Activated CD8-positive, alpha-beta memory T cell treated with anti-CD3 and anti-CD28 coated beads for 4 hours (primary cell): ENCODE results near the gene BHLHE23.
A peak's percentile ranks its signal among the peaks of the same experiment; 100 is the strongest.

Experiments
- DNase-seq, 2 donors: peaks; one replicate each; pipeline ENCODE4 v3.0.0-alpha.2; 2020; ENCODE audit warnings: low read depth in 2 of 2

The BHLHE23 gene

DNA sequence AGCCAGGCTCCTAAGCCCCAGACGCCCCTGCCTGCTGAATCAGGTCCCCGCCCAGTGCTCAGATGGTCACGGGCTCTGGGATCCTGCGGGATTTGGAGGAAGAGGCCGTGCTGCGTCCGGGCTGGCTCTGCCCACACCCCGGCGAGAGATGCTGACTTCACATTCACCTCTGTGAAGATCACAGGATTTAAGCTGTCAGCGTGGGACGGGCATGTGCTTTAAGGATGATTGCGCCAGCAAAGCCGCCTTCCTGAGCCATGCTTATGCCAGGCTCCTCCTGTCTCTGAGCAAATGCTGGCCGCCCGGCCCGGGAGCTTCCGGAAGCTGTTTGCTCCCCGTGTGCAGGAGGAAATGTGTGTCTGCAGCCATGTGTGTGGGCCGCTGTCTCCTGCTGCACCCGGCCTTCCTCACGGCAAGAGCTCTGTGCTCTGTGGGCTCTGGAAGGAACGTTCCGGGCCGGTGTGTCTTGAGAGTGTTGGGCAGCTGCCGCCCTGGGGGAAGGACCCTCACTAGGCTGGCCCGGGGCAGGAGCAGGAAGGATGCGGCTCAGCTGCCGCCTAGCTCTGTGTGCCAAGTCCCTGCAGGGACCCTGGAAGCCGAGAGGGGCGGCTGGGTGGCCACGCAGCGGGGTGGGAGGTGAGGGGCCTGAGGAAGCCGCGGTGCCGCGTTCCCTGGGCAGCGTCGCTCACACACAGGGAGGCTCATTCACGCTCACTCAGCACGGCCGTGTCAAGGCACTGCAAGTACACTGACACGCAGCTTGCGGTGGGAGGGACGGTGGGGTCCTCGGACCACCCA, 19.0 kb upstream of the BHLHE23 start:
- DNase-seq = no peak

- DNase-seq = no peak
Measured at GRCh38 chr20:63024573-63025392, 18.0 kb upstream of the BHLHE23 start.

DNA sequence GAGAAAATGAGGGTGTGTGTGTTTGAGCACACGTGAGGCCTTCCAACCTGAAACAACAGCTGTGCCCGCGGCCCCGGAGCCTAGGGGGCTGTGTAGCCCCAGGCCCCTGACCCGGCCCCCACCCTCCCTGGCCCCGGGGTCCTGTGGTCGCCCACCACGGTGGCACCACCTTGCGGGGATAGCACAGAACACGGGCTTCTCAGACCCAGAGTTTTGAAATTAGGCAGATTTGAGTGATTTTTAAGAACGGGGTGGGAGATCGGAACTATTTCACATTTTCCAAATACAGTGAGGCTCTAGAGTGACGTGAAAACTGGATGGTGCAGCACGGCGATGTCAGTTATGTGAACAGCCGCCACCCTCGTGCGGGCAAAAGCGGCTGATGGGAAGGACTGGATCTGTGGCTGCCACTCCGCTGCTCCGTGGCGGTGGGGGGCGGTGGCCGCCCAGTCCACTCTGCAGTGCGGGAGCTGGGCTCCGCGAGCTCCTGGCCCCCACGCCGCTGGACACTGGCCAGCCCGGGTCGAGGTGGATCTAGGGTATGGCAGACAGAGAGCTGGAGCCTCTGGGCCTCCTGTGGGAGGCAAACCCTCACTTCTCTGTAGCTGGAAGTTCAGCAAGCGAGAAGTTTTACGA, 17.3 kb upstream of the BHLHE23 start:
- no peak for DNase-seq

DNA sequence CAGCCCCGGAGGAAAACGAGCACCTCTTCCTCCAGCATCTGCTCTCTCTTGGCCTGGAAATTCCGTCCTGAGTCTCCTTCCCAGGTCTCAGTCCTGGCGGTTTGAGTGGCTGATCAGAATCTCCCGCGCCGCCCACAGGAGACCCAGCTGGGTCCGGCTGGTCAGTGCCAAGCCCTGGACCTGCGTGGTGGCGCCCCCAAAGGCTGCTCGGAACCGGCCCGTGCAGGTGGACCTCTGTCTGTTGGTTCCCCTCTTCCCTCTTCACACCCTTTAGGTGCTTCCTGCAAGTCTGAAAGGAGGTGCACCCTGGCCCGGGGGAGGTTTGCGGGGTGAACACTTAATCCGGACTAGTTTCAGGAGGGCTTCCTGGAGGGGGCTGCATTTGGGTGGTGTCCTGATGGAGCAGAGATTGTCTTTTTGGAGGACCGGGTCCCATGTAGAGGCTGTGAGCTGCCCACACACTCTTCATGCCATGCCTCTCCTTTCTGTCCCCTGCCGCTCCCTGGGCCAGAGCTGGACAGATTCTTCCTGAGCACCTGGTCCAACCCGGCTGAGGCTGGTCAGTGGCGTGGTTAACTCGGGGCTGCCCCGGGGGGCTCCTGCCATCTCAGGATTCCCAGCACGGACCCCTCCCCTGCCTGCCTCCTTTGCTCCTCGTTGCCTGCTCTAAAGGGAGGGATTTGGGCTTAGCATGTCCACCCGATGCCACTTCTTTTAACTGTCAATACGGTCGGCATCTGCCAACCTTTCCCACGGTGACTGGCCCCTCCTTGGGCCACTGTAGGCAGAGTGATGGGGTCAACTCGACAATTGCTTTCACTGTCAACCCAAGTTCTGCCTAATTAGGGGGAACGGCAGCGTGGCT, 16.5 kb upstream of the BHLHE23 start:
- DNase-seq = no peak

DNA sequence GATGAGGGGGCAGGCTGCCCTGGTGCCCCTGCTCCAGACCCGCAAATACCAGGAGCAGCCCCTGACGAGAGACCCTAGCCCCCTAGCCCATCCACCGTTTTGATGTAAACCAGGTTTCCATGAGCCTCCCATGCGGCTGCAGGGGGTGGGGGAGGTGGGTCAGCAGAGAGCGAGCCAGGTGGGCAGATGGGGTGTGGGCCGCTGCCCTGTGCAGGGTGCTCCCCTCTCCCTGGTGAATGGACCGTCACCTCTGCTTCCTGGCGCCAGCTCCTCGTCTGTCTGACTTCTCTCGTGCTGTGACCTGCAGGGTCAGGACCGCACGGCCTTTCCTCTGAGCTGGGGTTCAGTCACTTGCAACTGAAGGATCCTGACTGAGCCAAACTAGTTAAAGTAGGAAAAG, 15.7 kb upstream of the BHLHE23 start:
- DNase-seq = no peak

DNA sequence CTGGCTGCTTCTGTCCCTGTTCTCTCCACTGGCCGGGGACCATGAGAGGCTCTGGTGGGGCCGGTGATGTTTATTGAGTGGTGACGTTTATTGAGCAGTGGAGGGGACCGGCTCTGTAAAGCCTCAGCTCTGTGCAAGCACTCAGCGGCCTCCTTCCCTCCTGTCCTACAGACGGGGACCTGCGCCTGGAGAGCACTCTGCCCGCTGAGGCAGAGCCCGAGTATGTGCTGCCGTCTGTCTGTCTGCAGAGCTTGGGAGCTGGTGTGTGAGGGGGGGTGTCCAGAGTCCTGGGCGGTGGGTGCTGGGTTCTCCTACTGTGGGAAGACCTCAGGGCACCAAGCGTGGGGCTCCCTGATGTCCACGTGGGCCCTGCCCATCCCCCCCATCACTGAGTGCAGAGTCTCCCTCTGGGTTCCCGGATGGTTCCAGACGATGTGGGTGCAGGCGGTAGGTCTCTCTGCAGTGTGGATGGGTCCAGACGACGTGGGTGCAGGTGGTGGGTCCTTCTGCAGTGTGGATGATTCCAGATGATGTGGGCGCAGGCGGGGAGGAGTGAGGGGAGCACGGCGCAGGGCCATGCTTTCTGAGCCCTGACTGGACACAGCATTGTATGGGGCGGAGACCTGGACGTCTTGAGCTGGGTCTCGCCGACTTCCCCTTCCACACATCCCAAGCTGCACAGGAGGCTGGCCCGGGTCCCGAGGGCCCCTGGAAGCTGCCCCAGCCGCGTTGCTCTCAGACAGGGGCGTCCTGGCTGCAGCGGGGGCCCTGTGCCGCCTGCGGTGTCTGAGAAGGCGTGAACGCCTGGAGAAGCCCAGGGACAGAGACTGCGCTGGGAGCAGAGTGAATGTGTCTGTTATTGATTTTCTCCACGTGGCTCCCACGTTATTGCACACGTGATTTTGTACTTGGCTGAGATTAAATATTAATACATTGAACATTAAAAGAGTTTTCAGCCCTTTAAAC, 14.9 kb upstream of the BHLHE23 start:
- no peak for DNase-seq

GRCh38 chr20:63020681-63021080, 13.9 kb upstream of the BHLHE23 start:
- no peak for DNase-seq

DNA sequence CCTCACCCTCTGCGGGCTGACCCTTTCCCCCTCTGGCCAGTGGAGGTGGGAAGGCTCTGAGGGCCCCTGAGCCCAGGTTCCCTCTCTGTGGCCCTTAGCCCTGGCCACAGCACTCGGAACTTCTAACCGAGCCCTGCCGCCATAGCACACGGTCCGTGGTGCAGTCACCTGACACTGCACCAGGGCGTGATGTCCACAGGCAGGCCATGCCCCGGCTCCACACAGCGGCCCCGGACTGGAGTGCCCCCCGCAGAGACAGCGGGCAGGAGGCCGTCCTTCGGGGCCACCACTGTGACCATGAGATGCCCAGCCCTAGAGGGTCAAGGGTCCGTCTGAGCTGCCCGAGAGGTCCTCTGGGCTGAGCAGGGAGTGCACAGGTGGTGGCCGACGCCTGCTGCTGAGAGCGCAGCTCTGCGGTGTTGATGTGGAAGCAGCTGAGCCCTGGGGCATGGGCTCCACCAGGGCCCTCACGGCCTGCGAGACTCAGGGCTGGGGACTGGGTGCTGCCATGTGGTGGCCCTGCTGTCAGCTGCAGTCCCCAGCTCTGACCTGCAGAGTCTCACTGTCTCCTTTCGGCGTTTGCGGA, 11.2 kb upstream of the BHLHE23 start:
- no peak for DNase-seq

DNA sequence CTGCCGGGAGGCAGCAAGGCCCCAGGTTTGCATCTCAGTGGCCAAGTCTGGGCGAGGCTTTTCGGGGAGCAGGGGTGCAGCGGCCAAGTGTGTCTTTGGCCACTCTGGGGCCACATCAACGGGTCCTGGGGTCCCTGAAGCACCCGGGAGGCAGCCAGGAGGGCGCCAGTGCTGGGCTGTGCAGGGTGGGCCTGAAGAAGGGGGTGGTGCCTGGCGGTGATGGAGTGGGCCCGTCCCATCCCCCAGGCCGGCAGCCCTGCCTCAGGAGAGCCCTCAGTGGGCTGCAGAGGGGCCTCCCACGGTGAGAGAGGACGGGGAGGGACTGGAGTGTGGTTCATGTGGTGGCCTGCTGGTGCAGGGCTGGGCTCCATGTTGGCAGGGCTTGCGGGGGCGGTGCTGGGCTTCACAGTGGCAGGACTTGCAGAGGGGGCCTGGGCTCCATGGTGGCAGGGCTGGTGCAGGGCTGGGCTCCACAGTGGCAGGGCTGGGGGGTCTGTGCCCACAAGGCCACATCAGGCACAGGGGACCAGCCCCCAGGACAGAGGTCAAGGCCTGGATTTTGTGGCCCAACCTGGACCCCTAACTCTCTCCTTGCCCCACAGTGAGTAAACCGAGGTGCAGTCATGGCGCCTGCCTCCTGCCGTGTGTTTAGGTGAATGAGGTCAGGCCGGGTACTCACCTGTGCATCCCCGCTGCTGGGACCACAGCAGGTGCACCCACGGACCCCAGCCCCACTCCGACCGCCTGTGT, 10.5 kb upstream of the BHLHE23 start:
- DNase-seq = no peak

- no peak for DNase-seq
Measured at GRCh38 chr20:63016514-63017075, 9.8 kb upstream of the BHLHE23 start.

DNA sequence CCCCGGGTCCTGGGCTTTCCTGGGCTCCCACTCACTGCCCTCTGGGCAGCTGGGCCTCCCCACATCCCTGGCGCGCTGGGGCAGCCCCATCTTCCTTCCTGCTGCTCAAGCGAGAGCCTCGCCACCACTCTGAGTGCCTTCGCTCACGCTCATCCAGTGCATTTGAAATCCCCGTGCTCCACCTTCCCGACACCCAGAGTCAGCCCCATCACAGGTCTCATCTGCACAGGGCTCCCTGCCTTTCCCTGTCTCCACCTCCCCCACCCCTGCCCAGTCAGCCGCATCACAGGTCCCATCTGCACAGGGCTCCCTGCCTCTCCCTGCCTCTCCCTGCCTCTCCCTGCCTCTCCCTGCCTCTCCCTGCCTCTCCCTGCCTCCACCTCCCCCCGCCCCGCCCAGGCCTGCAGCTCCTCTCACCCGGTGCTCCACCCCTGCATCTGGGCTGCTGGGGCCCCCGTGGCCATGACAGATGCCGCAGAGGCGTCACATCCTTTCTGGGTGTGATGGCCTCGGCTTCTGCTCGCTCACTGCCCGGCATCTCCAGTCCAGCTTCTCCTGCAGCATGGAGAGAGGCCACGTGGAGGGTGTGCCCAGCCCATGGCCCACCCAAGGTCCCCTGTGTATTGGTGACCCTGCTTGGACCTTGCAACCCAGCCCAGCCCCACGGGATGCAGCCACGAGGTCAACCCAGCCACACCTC, 9.0 kb upstream of the BHLHE23 start:
- no peak for DNase-seq

DNA sequence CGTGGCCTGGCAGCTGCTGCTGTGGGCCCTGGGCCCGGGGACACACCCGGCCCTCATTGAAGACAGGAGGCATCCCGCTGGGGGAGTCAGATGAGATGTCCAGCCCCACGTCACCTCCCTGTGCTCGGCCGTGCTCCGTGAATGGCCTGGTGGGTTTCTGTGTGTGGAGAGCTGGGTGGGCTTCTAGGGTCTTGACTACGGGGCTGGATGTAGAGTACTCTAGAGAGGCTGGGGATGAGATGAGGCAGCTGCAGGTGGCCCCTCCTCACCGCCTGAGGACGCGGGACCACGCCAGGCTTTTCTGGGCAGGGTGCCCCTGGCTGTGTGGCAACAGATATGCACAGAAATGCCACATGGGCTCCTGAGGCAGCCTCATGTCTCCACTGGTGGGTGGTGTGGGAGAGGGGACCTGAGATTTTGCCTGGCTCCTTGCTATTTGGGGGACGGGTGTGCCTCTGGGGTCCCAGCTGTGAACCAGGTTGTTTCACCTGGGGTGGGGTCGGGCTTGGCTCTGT, 8.4 kb upstream of the BHLHE23 start:
- no peak for DNase-seq

GRCh38 chr20:63014710-63015109, 7.9 kb upstream of the BHLHE23 start:
- DNase-seq = no peak

DNA sequence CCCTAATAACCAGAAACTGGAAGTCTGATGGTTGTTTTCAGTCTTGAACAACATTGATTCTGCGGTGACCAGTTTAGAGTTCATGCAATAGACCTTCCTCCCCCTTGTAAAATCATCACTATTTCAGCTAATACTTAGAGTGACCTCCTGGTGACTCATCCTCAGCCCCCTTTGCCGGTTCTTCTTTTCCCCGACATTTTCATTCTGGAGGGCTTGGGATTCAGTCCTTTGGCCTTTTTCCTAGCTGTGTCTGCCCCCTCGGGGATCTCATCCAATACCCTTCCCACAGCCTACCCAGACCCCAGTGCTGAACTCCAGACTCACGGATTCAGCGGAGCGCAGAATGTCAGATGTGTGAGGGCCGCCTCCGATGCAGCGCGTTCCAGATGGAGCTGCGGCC, 7.5 kb upstream of the BHLHE23 start:
- no peak for DNase-seq

DNA sequence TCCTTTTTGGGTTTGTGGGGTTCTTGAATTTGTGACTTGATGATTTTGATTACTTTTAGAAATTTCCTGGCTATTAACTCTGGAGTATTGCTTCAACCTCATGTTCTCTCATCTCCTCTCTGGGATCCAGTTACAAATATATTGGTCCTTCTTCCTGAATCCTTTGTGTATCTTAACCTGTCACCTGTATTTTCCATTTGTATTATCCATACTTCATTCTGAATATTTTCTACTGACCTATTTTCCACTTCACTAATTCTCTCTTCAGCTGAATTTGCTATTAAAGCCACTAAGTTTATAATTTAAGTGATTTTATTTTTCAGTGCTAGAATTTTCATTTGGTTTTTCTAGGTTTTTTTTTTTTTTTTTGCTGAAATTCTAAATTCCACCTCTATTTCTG, 6.4 kb upstream of the BHLHE23 start:
- DNase-seq = no peak

GRCh38 chr20:63011798-63012197, 5.0 kb upstream of the BHLHE23 start:
- DNase-seq = no peak

GRCh38 chr20:63009988-63010769, 3.4 kb upstream of the BHLHE23 start:
- peak; percentile 49 to 67 for DNase-seq
